ENCODE measurements around the gene HAL. TPM values are rescaled to one million over a fixed set of nuclear protein-coding genes. Genes with fewer than 3 reads are reported as not detected.

Gene HAL
- total RNA-seq, 1 experiment from 2014 or later = 1.4 TPM

DNA sequence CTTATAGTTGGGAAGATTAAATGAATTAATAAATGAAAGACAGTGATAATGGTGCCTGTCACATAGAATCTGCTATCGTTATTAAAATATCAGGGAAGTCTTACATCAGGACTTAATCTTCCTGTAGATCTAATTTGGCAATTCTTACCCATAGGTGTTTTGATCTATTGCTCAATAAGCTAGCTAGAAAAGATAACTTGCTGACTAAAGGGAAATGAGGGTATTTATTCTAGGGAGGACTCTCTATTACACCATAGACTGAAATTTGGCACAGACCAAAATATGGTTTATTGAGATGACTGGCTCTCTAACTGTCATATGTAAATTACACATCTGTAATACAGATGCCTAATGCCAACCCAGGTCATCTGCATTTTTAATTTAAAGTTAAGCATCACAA lies 11.5 kb downstream of the HAL start:
- Mint-ChIP-seq H3K27me3 (ENCODE audit: unreplicated experiment) (no peaks in the 10 kb centered on the region), H3K9me3 (ENCODE audit: low read depth, unreplicated experiment) (no peaks in the 10 kb centered on the region), H3K4me1 (ENCODE audit: low read depth, unreplicated experiment) (no peaks in the 10 kb centered on the region), H3K27ac (ENCODE audit: unreplicated experiment) (no peak overlapping the region), H3K36me3 (ENCODE audit: insufficient read depth, unreplicated experiment) (no peaks in the 10 kb centered on the region), H3K4me3 (ENCODE audit: low read depth, unreplicated experiment) (no peak overlapping the region)
- no peak for TF ChIP-seq CTCF (IDR thresholded peaks at IDR 0.05; ENCODE audit: unreplicated experiment)
- BruUV-seq (replicated peaks) = no TSS peak
- intact Hi-C loops (cut with micrococcal nuclease; ENCODE audit: unreplicated experiment) = no loop called here
- DNase-seq = no peak
- CTCF ChIA-PET = no interaction called here

DNA sequence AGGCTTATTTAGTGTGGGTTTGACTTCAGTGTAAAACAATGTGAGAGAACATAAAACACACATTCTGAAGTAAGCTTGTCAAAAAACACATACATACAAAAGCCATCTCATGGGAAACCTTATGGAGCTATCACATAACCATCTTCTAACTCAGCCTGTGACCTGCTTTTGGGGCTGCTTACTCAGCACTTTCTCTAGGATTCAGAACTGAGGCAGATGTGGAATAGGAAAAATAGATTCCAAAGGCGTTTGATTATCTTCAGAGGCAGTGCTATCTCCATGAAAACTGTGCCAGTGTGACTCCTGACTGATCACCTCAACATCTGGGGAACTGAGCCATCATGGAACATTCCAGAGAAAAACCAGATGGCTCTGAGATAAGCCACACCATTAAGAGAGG lies 13.5 kb downstream of the HAL start:
- no peak overlapping the region for H3K4me3 Mint-ChIP-seq (ENCODE audit: low read depth, unreplicated experiment)
- no peaks in the 10 kb centered on the region for H3K4me1 Mint-ChIP-seq (ENCODE audit: low read depth, unreplicated experiment)
- H3K27ac Mint-ChIP-seq (ENCODE audit: unreplicated experiment) = no peak overlapping the region
- no peaks in the 10 kb centered on the region for H3K27me3 Mint-ChIP-seq (ENCODE audit: unreplicated experiment)
- no peak for DNase-seq
- no TSS peak for BruUV-seq (replicated peaks)
- no peak for TF ChIP-seq CTCF (IDR thresholded peaks at IDR 0.05; ENCODE audit: unreplicated experiment)
- no peaks in the 10 kb centered on the region for H3K36me3 Mint-ChIP-seq (ENCODE audit: insufficient read depth, unreplicated experiment)
- CTCF ChIA-PET = no interaction called here
- H3K9me3 Mint-ChIP-seq (ENCODE audit: low read depth, unreplicated experiment) = no peaks in the 10 kb centered on the region
- intact Hi-C loops (cut with micrococcal nuclease; ENCODE audit: unreplicated experiment) = no loop called here

- DNase-seq = no peak
- Mint-ChIP-seq H3K4me1 (ENCODE audit: low read depth, unreplicated experiment) (no peaks in the 10 kb centered on the region), H3K27ac (ENCODE audit: unreplicated experiment) (no peak overlapping the region), H3K9me3 (ENCODE audit: low read depth, unreplicated experiment) (no peaks in the 10 kb centered on the region), H3K27me3 (ENCODE audit: unreplicated experiment) (no peaks in the 10 kb centered on the region), H3K4me3 (ENCODE audit: low read depth, unreplicated experiment) (no peak overlapping the region), H3K36me3 (ENCODE audit: insufficient read depth, unreplicated experiment) (no peaks in the 10 kb centered on the region)
- intact Hi-C loops (cut with micrococcal nuclease; ENCODE audit: unreplicated experiment) = no loop called here
- no peak for TF ChIP-seq CTCF (IDR thresholded peaks at IDR 0.05; ENCODE audit: unreplicated experiment)
- CTCF ChIA-PET = no interaction called here
- no TSS peak for BruUV-seq (replicated peaks)
These were observed 15.7 kb downstream of the HAL start for GRCh38 chr12:95980437-95980836.

DNA sequence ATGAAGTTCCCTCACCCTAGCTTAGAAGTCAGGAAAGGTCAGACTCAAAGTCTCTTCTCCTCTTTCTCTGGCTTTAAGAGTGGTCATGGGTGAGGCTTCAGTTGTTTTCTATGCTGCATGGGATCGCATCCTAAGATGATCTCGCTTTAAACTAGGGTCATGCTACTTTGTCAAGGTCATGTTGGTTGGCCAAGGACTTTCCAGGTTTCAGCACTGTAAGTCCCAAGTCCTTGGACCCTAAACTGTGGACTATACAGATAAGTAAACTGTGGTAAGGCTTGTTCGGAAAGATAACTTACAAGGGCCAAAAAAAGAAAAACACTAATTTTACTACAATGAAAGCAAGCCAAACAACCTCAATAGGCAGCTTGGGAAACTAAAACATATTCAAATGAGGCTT lies 17.4 kb downstream of the HAL start:
- BruUV-seq (replicated peaks) = no TSS peak
- H3K9me3 Mint-ChIP-seq (ENCODE audit: low read depth, unreplicated experiment) = no peaks in the 10 kb centered on the region
- no peak overlapping the region for H3K27ac Mint-ChIP-seq (ENCODE audit: unreplicated experiment)
- H3K36me3 Mint-ChIP-seq (ENCODE audit: insufficient read depth, unreplicated experiment) = no peaks in the 10 kb centered on the region
- no peaks in the 10 kb centered on the region for H3K27me3 Mint-ChIP-seq (ENCODE audit: unreplicated experiment)
- intact Hi-C loops (cut with micrococcal nuclease; ENCODE audit: unreplicated experiment) = no loop called here
- no peak overlapping the region for H3K4me3 Mint-ChIP-seq (ENCODE audit: low read depth, unreplicated experiment)
- no peak for DNase-seq
- CTCF ChIA-PET = interaction anchor here (0.6 to 1.1 kb wide), 2 partner anchors 20 to 329 kb away, joined by 3 to 4 read pairs; no protein-coding TSS in a partner anchor
- no peak for TF ChIP-seq CTCF (IDR thresholded peaks at IDR 0.05; ENCODE audit: unreplicated experiment)
- no peaks in the 10 kb centered on the region for H3K4me1 Mint-ChIP-seq (ENCODE audit: low read depth, unreplicated experiment)

All from Calu3 (cell line).